Neuronal stem cell (in vitro differentiated cells): ENCODE data around the gene CREB5.

Source experiments
- DNase-seq: peaks from one replicate; pipeline ENCODE4 v3.0.0-alpha.2; 2013; ENCODE audit warnings: low spot score
- H2AFZ ChIP-seq: one replicate; pipeline ENCODE4 v1.6.1; 2013; ENCODE audit warnings: mild to moderate bottlenecking, low read length, inconsistent platforms
- H2AK5ac ChIP-seq: 2 replicates; pipeline ENCODE4 v1.6.1; 2013; ENCODE audit warnings: low read depth, mild to moderate bottlenecking, inconsistent platforms, low read length, moderate library complexity, mixed read lengths
- H2BK120ac ChIP-seq: 2 replicates; pipeline ENCODE4 v1.6.1; 2013; ENCODE audit warnings: low read depth, mild to moderate bottlenecking, inconsistent platforms, low read length, moderate library complexity, mixed read lengths
- H2BK12ac ChIP-seq: one replicate; pipeline ENCODE4 v1.6.1; 2013; ENCODE audit warnings: low read length, inconsistent platforms
- H2BK15ac ChIP-seq: 2 replicates; pipeline ENCODE4 v1.6.1; 2013; ENCODE audit warnings: mild to moderate bottlenecking, low read length, inconsistent platforms, mixed read lengths
- H2BK5ac ChIP-seq: one replicate; pipeline ENCODE4 v1.6.1; 2013; ENCODE audit warnings: inconsistent platforms, mild to moderate bottlenecking, low read length, moderate library complexity
- H3K14ac ChIP-seq: one replicate; pipeline ENCODE4 v1.6.1; 2013; ENCODE audit warnings: low read length, inconsistent platforms
- H3K18ac ChIP-seq: 2 replicates; pipeline ENCODE4 v1.6.1; 2013; ENCODE audit warnings: low read length, inconsistent platforms
- H3K23ac ChIP-seq: 2 replicates; pipeline ENCODE4 v1.6.1; 2013; ENCODE audit warnings: low read depth, mild to moderate bottlenecking, mixed read lengths, low read length, inconsistent platforms; ENCODE audit not compliant: poor library complexity
- H3K27ac ChIP-seq: replicated peaks from 3 replicates; pipeline ENCODE4 v1.5.1; 2013; ENCODE audit warnings: low read length, inconsistent platforms
- H3K27me3 ChIP-seq, 3 experiments: 2 replicates each; pipeline ENCODE4 v1.6.1; 2013; ENCODE audit warnings: low read length in 3 of 3, mild to moderate bottlenecking in 2 of 3, inconsistent platforms in 1 of 3, low read depth in 1 of 3, mixed read lengths in 1 of 3, moderate library complexity in 1 of 3; ENCODE audit not compliant: control insufficient read depth in 3 of 3, insufficient read depth in 3 of 3
- H3K36me3 ChIP-seq, 2 donors: replicated peaks in 1 of 2; 2 replicates each; pipeline ENCODE4 v1.6.1; 2013; ENCODE audit warnings: low read length in 2 of 2; ENCODE audit not compliant: control insufficient read depth in 2 of 2, insufficient read depth in 2 of 2
- H3K4ac ChIP-seq: 2 replicates; pipeline ENCODE4 v1.6.1; 2013; ENCODE audit warnings: inconsistent platforms, mild to moderate bottlenecking, low read length, moderate library complexity
- H3K4me1 ChIP-seq, 2 donors: 1 replicate in 1 of 2; 2 replicates in 1 of 2; pipeline ENCODE4 v1.6.1; 2013; ENCODE audit warnings: low read length in 2 of 2, low read depth in 1 of 2; ENCODE audit not compliant: control insufficient read depth in 2 of 2, insufficient read depth in 1 of 2
- H3K4me2 ChIP-seq: one replicate; pipeline ENCODE4 v1.6.1; 2013; ENCODE audit warnings: mild to moderate bottlenecking, low read length, inconsistent platforms; ENCODE audit not compliant: insufficient read depth, poor library complexity, severe bottlenecking
- H3K4me3 ChIP-seq, 2 donors: 2 replicates each; pipeline ENCODE4 v1.5.1; 2013; ENCODE audit warnings: low read length in 2 of 2, mild to moderate bottlenecking in 2 of 2, inconsistent platforms in 1 of 2, moderate library complexity in 1 of 2
- H3K79me1 ChIP-seq: one replicate; pipeline ENCODE4 v1.6.1; 2013; ENCODE audit warnings: low read depth, mild to moderate bottlenecking, inconsistent platforms, low read length, moderate library complexity
- H3K9ac ChIP-seq: one replicate; pipeline ENCODE4 v1.6.1; 2013; ENCODE audit warnings: mild to moderate bottlenecking, low read depth, low read length, inconsistent platforms; ENCODE audit not compliant: poor library complexity
- H3K9me3 ChIP-seq, 2 donors: replicated peaks in 1 of 2; 2 replicates each; pipeline versions ENCODE3 to v1.6.1; 2013; ENCODE audit warnings: low read length in 2 of 2, mild to moderate bottlenecking in 2 of 2, inconsistent platforms in 1 of 2, low read depth in 1 of 2, mixed read lengths in 1 of 2, moderate library complexity in 1 of 2; ENCODE audit not compliant: control insufficient read depth in 2 of 2, insufficient read depth in 1 of 2
- H4K8ac ChIP-seq: one replicate; pipeline ENCODE4 v1.6.1; 2013; ENCODE audit warnings: low read depth, mild to moderate bottlenecking, inconsistent platforms, low read length, moderate library complexity
- H4K91ac ChIP-seq: one replicate; pipeline ENCODE4 v1.6.1; 2013; ENCODE audit warnings: low read length, low read depth, mild to moderate bottlenecking, inconsistent platforms; ENCODE audit not compliant: poor library complexity
- WGBS, 2 donors: extraction: QIAGEN DNeasy Blood & Tissue Kit; methylation state at CpG; one replicate each; pipeline ENCODE4 v1.1.7; 2013; ENCODE audit warnings: missing lambda C conversion rate in 2 of 2, mixed read lengths in 1 of 2; ENCODE audit not compliant: insufficient read length in 2 of 2, insufficient replicate concordance in 1 of 2; ENCODE audit errors: extremely low coverage in 2 of 2; 5-methylcytosine and 5-hydroxymethylcytosine counted together

Gene CREB5

GRCh38 chr7:28503396-28503795 lies 91.1 kb downstream of the CREB5 start:
- Histone ChIP-seq H3K36me3 (peaks cover 0 to 1% of the 10 kb centered on the region in 2 donors), H2BK120ac (no peak overlapping the region), H3K23ac (no peak overlapping the region), H3K9ac (no peak overlapping the region), H3K4me1 (no peaks in the 10 kb centered on the region), H4K91ac (no peak overlapping the region), H3K79me1 (no peaks in the 10 kb centered on the region), H2AFZ (no peak overlapping the region), H3K9me3 (peaks cover 2% of the 10 kb centered on the region in 2 donors), H3K4me3 (no peak overlapping the region), H4K8ac (no peak overlapping the region), H3K18ac (no peak overlapping the region), H3K27me3 (no peaks in the 10 kb centered on the region), H3K27ac (no peak overlapping the region), H3K4ac (no peak overlapping the region), H2BK5ac (no peak overlapping the region), H2BK15ac (no peak overlapping the region), H3K14ac (no peak overlapping the region), H2BK12ac (no peak overlapping the region), H3K4me2 (no peak overlapping the region), H2AK5ac (no peak overlapping the region)
- no CpG with 5 or more reads among the region's 3 CpGs for WGBS, 2 donors
- no peak for DNase-seq

- DNase-seq, result no peak
- Histone ChIP-seq H3K18ac (no peak overlapping the region), H3K27ac (no peak overlapping the region), H3K4me1 (peaks cover 4 to 10% of the 10 kb centered on the region in 2 donors), H3K4ac (no peak overlapping the region), H4K91ac (no peak overlapping the region), H2BK15ac (no peak overlapping the region), H2AFZ (no peak overlapping the region), H2BK5ac (no peak overlapping the region), H3K14ac (no peak overlapping the region), H2BK120ac (no peak overlapping the region), H3K27me3 (no peaks in the 10 kb centered on the region), H2AK5ac (no peak overlapping the region), H3K79me1 (no peaks in the 10 kb centered on the region), H3K36me3 (no peaks in the 10 kb centered on the region), H2BK12ac (no peak overlapping the region), H3K23ac (no peak overlapping the region), H3K4me2 (no peak overlapping the region), H3K9ac (no peak overlapping the region), H4K8ac (no peak overlapping the region), H3K4me3 (no peak overlapping the region), H3K9me3 (no peaks in the 10 kb centered on the region)
- no CpG with 5 or more reads among the region's 6 CpGs for WGBS, 2 donors
These were observed 92.7 kb downstream of the CREB5 start for GRCh38 chr7:28505014-28505413.

- Histone ChIP-seq H3K27me3 (no peaks in the 10 kb centered on the region), H2BK12ac (no peak overlapping the region), H3K27ac (no peak overlapping the region), H3K9me3 (no peaks in the 10 kb centered on the region), H4K8ac (no peak overlapping the region), H2AK5ac (no peak overlapping the region), H3K14ac (no peak overlapping the region), H3K4me3 (no peak overlapping the region), H2BK120ac (no peak overlapping the region), H2BK5ac (no peak overlapping the region), H3K4ac (no peak overlapping the region), H3K9ac (no peak overlapping the region), H3K23ac (no peak overlapping the region), H2BK15ac (no peak overlapping the region), H3K18ac (no peak overlapping the region), H3K79me1 (no peaks in the 10 kb centered on the region), H3K4me2 (no peak overlapping the region), H2AFZ (no peak overlapping the region), H3K4me1 (peaks cover 5 to 10% of the 10 kb centered on the region in 2 donors), H4K91ac (no peak overlapping the region), H3K36me3 (no peaks in the 10 kb centered on the region)
- WGBS, 2 donors, result no CpG with 5 or more reads among the region's 3 CpGs
- no peak for DNase-seq
These were observed 93.5 kb downstream of the CREB5 start for GRCh38 chr7:28505867-28506266.

GRCh38 chr7:28507525-28508282 lies 95.4 kb downstream of the CREB5 start:
- Histone ChIP-seq H2BK15ac (no peak overlapping the region), H3K79me1 (no peaks in the 10 kb centered on the region), H3K4me1 (peaks cover 5 to 10% of the 10 kb centered on the region in 2 donors), H2BK5ac (no peak overlapping the region), H2BK120ac (no peak overlapping the region), H4K8ac (no peak overlapping the region), H3K27me3 (peaks cover 0 to 2% (median 0%) of the 10 kb centered on the region in 3 experiments), H4K91ac (no peak overlapping the region), H2AK5ac (no peak overlapping the region), H3K9me3 (no peaks in the 10 kb centered on the region), H3K23ac (no peak overlapping the region), H3K36me3 (no peaks in the 10 kb centered on the region), H3K9ac (no peak overlapping the region), H3K14ac (no peak overlapping the region), H2AFZ (no peak overlapping the region), H3K27ac (no peak overlapping the region), H3K4me3 (no peak overlapping the region), H3K4ac (no peak overlapping the region), H2BK12ac (no peak overlapping the region), H3K18ac (no peak overlapping the region), H3K4me2 (no peak overlapping the region)
- WGBS, 2 donors, result no CpG with 5 or more reads among the region's 11 CpGs
- DNase-seq, result no peak
